Measurements from ENCODE around the gene PIMREG. TPM values are rescaled to one million over a fixed set of nuclear protein-coding genes. Genes with fewer than 3 reads are reported as not detected.
A peak's percentile ranks its signal among the peaks of the same experiment; 100 is the strongest.

The PIMREG gene, protein sequence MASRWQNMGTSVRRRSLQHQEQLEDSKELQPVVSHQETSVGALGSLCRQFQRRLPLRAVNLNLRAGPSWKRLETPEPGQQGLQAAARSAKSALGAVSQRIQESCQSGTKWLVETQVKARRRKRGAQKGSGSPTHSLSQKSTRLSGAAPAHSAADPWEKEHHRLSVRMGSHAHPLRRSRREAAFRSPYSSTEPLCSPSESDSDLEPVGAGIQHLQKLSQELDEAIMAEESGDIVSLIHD
- 10.2 TPM for polyA plus RNA-seq (2012; ENCODE audit: low read depth, missing spikeins)

DNA sequence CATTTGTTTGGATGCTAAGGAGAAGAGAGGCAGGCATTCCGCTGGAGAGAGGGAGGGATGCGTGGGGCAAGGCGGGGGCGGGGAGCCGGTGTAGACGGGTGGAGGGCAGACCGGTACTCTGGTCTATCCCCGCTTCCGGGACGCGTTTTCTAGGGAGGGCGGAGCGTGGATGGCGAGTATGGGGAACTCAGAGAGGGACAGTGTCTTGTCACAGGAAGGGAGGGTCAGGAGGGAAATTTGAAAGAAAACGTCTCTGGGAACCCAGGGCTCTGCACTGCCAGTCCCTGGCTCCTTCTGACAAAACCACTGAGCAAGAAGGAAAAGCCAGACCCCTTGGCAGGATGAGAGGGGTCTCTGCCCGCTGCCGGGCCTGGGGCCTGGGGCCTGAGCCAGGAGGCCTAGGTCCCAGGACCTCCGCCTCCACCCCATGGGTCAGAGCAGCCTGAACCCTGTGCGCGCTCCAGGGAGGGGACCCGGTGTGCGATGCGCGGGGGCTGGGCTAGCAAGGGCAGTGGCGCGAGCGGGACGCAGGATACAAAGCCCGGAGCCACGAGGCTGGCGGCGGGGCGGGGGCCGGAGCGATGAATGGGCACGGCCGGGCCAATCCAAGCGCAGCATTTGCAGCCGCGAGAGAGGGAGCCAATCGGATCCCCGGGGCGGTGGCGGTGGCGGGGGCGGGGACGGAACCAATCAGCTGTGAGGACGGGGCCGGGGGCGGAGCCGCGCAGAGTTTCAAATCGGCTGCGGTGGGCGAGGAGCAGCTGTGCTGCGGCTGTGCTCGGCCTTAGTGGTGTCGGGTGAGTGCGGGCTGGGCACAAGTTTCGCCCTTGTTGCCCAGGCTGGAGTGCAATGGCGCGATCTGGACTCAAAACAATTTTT lies at the start of gene PIMREG:
Gene PIMREG, plus strand, starts transcription at position 764 of the 879 bp plus-strand sequence. CDS start 656 bp downstream, outside the sequence.
- DNase-seq (ENCODE audit: insufficient read length, low spot score) (peak; percentile 98), FAIRE-seq (peak; percentile 98)
- no peak for TF ChIP-seq SPI1 (IDR thresholded peaks at IDR 0.05; ENCODE audit: low read depth, low read length)
- TF ChIP-seq POLR2A (IDR thresholded peaks at IDR 0.05; ENCODE audit: low read depth, low read length) = peak; percentile 53; the same call in 1 of the 2 replicates
- peak; percentile 49; the same call in 1 of the 2 replicates for TF ChIP-seq POLR2AphosphoS5 (IDR thresholded peaks at IDR 0.05; ENCODE audit: low read depth, low read length)
- TF ChIP-seq POU2F2 (IDR thresholded peaks at IDR 0.05; ENCODE audit: low read depth, low read length) = no peak
- no peak for TF ChIP-seq PAX5 (IDR thresholded peaks at IDR 0.05; ENCODE audit: insufficient read depth, low read length, severe bottlenecking)
- TF ChIP-seq TAF1 (IDR thresholded peaks at IDR 0.05; ENCODE audit: low read depth, low read length) = peak; percentile 44; the same call in 1 of the 2 replicates

DNA sequence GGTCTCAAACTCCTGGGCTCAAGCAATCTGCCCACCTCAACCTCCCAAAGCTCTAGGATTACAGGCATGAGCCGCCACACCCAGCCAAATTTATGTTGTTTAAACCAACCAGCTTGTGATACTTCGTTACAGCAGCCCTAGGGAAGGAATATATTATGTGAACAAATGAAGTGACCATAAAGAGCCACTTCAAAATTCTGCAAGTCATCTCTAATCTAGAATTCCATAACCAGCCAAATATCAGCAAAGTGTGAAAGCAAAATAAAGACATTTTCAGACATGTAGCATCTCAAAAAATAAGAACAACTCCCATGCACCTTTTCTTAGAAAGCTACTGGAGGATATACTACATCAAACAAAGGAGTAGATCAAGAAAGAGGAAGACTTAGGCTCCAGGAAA lies 45.3 kb upstream of the PIMREG start:
- DNase-seq (ENCODE audit: insufficient read length, low spot score) (no peak), FAIRE-seq (no peak)
- no peak for TF ChIP-seq POLR2A (IDR thresholded peaks at IDR 0.05; ENCODE audit: low read depth, low read length)
- no peak for TF ChIP-seq POLR2AphosphoS5 (IDR thresholded peaks at IDR 0.05; ENCODE audit: low read depth, low read length)
- no peak for TF ChIP-seq TAF1 (IDR thresholded peaks at IDR 0.05; ENCODE audit: low read depth, low read length)
- TF ChIP-seq PAX5 (IDR thresholded peaks at IDR 0.05; ENCODE audit: insufficient read depth, low read length, severe bottlenecking) = no peak
- no peak for TF ChIP-seq POU2F2 (IDR thresholded peaks at IDR 0.05; ENCODE audit: low read depth, low read length)
- TF ChIP-seq SPI1 (IDR thresholded peaks at IDR 0.05; ENCODE audit: low read depth, low read length) = no peak

DNA sequence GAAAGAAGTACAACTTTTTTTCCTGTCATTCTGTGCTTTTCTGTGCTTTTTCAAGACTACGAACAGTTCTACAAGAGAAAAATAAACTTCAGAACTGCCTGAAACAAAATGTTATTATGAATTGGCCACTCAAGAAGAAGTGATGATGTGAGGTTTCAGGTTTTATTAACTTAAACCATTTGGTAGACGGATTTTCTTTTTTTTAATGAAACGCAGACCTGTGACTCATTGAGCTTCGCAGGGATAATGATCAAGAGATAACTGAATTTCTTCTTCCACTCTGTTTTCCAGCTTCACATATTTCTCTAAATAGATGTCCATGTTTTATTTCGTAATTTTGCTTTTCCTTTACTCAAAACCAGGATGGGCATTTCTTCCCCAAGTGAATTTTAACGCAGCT lies 42.0 kb upstream of the PIMREG start:
- DNase-seq (ENCODE audit: insufficient read length, low spot score) (no peak), FAIRE-seq (no peak)
- TF ChIP-seq POLR2A (IDR thresholded peaks at IDR 0.05; ENCODE audit: low read depth, low read length) = no peak
- no peak for TF ChIP-seq SPI1 (IDR thresholded peaks at IDR 0.05; ENCODE audit: low read depth, low read length)
- TF ChIP-seq TAF1 (IDR thresholded peaks at IDR 0.05; ENCODE audit: low read depth, low read length) = no peak

DNA sequence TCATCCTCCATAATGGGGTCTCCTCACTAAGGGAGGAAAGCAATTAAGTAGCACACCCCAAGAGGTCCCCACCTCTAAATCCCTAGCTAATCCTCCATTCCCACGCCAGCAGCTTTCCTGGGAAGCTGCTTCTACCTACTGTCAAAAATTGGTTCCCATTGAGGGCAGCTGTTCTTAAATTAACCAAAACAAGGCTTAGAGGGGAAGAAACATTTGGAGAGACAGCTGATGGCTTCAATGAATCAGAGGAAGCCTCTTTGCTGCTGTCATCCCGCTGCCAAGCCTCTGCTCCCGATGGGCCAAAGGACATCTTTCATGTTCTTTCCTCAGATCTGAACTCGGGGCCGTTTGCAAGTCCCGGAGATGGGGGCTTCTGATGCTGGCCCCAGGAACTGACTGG lies 36.0 kb upstream of the PIMREG start:
- TF ChIP-seq POLR2A (IDR thresholded peaks at IDR 0.05; ENCODE audit: low read depth, low read length) (no peak), POU2F2 (IDR thresholded peaks at IDR 0.05; ENCODE audit: low read depth, low read length) (no peak), SPI1 (IDR thresholded peaks at IDR 0.05; ENCODE audit: low read depth, low read length) (no peak), POLR2AphosphoS5 (IDR thresholded peaks at IDR 0.05; ENCODE audit: low read depth, low read length) (no peak), PAX5 (IDR thresholded peaks at IDR 0.05; ENCODE audit: insufficient read depth, low read length, severe bottlenecking) (no peak), TAF1 (IDR thresholded peaks at IDR 0.05; ENCODE audit: low read depth, low read length) (no peak)
- no peak for DNase-seq (ENCODE audit: insufficient read length, low spot score)
- FAIRE-seq = no peak

DNA sequence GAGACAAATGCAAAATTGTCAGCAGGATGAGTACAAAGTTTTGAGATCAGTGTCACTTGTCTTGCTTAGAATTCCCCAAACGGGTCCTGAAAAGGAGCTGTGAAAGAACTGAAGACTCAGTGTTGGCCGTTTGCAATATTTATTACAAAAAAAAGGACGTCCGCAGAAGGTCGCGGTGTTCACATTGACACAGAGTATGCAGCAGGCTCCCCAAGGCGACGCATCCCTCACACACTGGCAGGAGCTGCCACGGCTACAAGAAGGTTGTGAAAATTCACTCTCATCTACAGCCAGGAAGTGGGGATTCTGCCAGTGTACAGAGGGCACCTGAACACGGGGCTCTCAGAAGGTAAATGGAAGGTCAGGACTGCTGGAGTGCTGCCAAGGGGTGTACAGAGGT lies 35.5 kb upstream of the PIMREG start:
- DNase-seq (ENCODE audit: insufficient read length, low spot score) (no peak), FAIRE-seq (no peak)
- TF ChIP-seq TAF1 (IDR thresholded peaks at IDR 0.05; ENCODE audit: low read depth, low read length) = no peak
- TF ChIP-seq PAX5 (IDR thresholded peaks at IDR 0.05; ENCODE audit: insufficient read depth, low read length, severe bottlenecking) = no peak
- TF ChIP-seq POLR2AphosphoS5 (IDR thresholded peaks at IDR 0.05; ENCODE audit: low read depth, low read length) = no peak
- TF ChIP-seq POLR2A (IDR thresholded peaks at IDR 0.05; ENCODE audit: low read depth, low read length) = no peak
- TF ChIP-seq SPI1 (IDR thresholded peaks at IDR 0.05; ENCODE audit: low read depth, low read length) = no peak
- TF ChIP-seq POU2F2 (IDR thresholded peaks at IDR 0.05; ENCODE audit: low read depth, low read length) = no peak

DNA sequence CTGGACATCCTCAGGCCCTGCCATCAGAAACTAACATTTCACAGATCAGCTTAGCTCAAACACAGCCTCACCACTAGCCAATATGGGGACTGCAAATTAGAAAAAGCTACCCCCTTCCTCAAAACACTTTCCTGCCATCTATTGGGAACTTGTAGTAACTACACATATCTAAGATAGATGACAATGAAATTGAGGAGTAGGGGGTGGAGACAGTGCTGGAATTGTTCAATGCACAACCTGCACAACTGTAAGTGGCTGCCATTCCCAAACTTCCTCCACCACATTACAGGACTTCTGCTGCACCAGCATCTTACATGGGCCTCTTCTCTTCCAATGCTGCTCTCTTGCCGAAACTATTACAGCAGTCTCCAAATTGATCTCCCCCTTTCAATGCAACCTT lies 31.2 kb upstream of the PIMREG start:
- TF ChIP-seq POU2F2 (IDR thresholded peaks at IDR 0.05; ENCODE audit: low read depth, low read length) (no peak), POLR2AphosphoS5 (IDR thresholded peaks at IDR 0.05; ENCODE audit: low read depth, low read length) (no peak), PAX5 (IDR thresholded peaks at IDR 0.05; ENCODE audit: insufficient read depth, low read length, severe bottlenecking) (no peak), TAF1 (IDR thresholded peaks at IDR 0.05; ENCODE audit: low read depth, low read length) (no peak), POLR2A (IDR thresholded peaks at IDR 0.05; ENCODE audit: low read depth, low read length) (no peak), SPI1 (IDR thresholded peaks at IDR 0.05; ENCODE audit: low read depth, low read length) (no peak)
- peak; percentile 93 for FAIRE-seq
- DNase-seq (ENCODE audit: insufficient read length, low spot score) = peak; percentile 50

DNA sequence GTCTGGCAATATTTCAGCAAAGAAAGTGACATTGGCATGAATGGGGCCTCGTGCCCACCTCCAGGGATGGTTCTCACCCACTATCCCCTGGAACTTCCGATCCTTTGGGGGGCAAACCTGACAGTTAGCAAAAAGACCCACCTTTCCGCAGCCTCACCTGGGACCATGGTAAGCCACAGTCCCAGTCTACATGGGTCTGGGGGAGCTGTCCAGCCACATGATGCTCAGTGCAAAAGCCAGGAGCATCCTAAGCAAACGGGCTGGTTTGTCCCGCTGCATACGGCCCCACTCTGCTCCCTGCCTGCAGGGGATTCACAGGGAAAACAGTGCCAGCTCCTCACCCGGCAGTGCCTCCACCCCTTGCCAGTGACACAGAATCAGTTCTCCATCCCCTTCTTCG lies 28.6 kb upstream of the PIMREG start:
- DNase-seq (ENCODE audit: insufficient read length, low spot score) (no peak), FAIRE-seq (no peak)
- no peak for TF ChIP-seq POLR2A (IDR thresholded peaks at IDR 0.05; ENCODE audit: low read depth, low read length)
- no peak for TF ChIP-seq POU2F2 (IDR thresholded peaks at IDR 0.05; ENCODE audit: low read depth, low read length)
- TF ChIP-seq PAX5 (IDR thresholded peaks at IDR 0.05; ENCODE audit: insufficient read depth, low read length, severe bottlenecking) = no peak
- no peak for TF ChIP-seq SPI1 (IDR thresholded peaks at IDR 0.05; ENCODE audit: low read depth, low read length)
- TF ChIP-seq POLR2AphosphoS5 (IDR thresholded peaks at IDR 0.05; ENCODE audit: low read depth, low read length) = no peak
- TF ChIP-seq TAF1 (IDR thresholded peaks at IDR 0.05; ENCODE audit: low read depth, low read length) = no peak

DNA sequence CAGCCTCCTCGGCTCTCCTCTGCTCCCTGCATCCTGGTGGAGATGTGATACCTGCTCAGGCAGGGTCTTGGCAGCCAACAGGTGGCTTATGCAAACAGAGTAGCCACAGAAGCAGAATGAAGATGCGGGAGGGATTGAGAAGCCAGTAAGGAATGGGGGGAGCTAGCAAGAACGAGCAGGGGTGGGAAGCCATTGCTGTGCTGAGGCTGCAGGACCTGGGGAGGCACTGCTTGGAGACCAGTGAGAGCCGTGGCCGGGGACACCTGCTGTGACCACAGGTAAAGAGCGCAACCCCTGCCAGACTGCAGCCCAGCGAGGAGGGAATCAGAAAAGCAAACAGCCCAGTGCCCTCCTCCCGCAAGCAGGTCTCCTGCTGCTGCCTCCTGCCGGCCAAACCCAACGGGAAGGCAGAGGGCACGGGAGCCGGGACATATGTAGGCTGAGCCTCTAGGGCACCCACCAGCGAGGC lies 24.0 kb upstream of the PIMREG start:
- no peak for FAIRE-seq
- TF ChIP-seq POLR2AphosphoS5 (IDR thresholded peaks at IDR 0.05; ENCODE audit: low read depth, low read length) = no peak
- no peak for TF ChIP-seq POLR2A (IDR thresholded peaks at IDR 0.05; ENCODE audit: low read depth, low read length)
- TF ChIP-seq POU2F2 (IDR thresholded peaks at IDR 0.05; ENCODE audit: low read depth, low read length) = no peak
- TF ChIP-seq SPI1 (IDR thresholded peaks at IDR 0.05; ENCODE audit: low read depth, low read length) = no peak
- DNase-seq (ENCODE audit: insufficient read length, low spot score) = no peak

Measured in GM12891 (cell line).